NCI-H1092 (cell line): Measurements from ENCODE around the gene SRRM3.
"Not testable (repeated sequence)": the region's sequence is repeated elsewhere in the genome, so short reads cannot be mapped to it uniquely, and the experiment has no call there.

Experiments
- DNase-seq: peaks from one replicate; lab custom pipeline; 2025; lab: John Stamatoyannopoulos, UW

SRRM3 gene

GRCh38 chr7:76231071-76231470, 29.4 kb downstream of the SRRM3 start:
- no peak for DNase-seq

- DNase-seq: no peak
Observed at GRCh38 chr7:76231583-76231982, 29.9 kb downstream of the SRRM3 start.

GRCh38 chr7:76232698-76233097, 31.0 kb downstream of the SRRM3 start:
- no peak for DNase-seq

- no peak for DNase-seq
Observed at GRCh38 chr7:76233538-76234281, 32.0 kb downstream of the SRRM3 start.

GRCh38 chr7:76234282-76234584, 32.5 kb downstream of the SRRM3 start:
- DNase-seq: no peak

GRCh38 chr7:76234931-76235441, 33.3 kb downstream of the SRRM3 start:
- peak; percentile 35 for DNase-seq

- DNase-seq: no peak
Observed at GRCh38 chr7:76236224-76236623, 34.5 kb downstream of the SRRM3 start.

- DNase-seq: no peak
Observed at GRCh38 chr7:76238326-76238725, 36.6 kb downstream of the SRRM3 start.

- DNase-seq: no peak
Observed at GRCh38 chr7:76241141-76241540, 39.4 kb downstream of the SRRM3 start.

GRCh38 chr7:76242517-76243063, 40.9 kb downstream of the SRRM3 start:
- not testable (repeated sequence) for DNase-seq

- peak; percentile 64 for DNase-seq
Observed at GRCh38 chr7:76244781-76245391, 43.2 kb downstream of the SRRM3 start.

- DNase-seq: peak; percentile 8
Observed at GRCh38 chr7:76246804-76247389, 45.2 kb downstream of the SRRM3 start.

- no peak for DNase-seq
Observed at GRCh38 chr7:76247938-76248337, 46.2 kb downstream of the SRRM3 start.

GRCh38 chr7:76252021-76252420, 50.3 kb downstream of the SRRM3 start:
- DNase-seq: no peak

GRCh38 chr7:76254781-76255180, 53.1 kb downstream of the SRRM3 start:
- no peak for DNase-seq

GRCh38 chr7:76257973-76258372, 56.3 kb downstream of the SRRM3 start:
- no peak for DNase-seq

GRCh38 chr7:76259124-76260093, 57.7 kb downstream of the SRRM3 start:
- no peak for DNase-seq

- DNase-seq: no peak
Observed at GRCh38 chr7:76260171-76260703, 58.5 kb downstream of the SRRM3 start.

GRCh38 chr7:76261329-76261728, 59.6 kb downstream of the SRRM3 start:
- DNase-seq: no peak

- no peak for DNase-seq
Observed at GRCh38 chr7:76261931-76262330, 60.2 kb downstream of the SRRM3 start.

- DNase-seq: peak; percentile 25
Observed at GRCh38 chr7:76262683-76263402, 61.1 kb downstream of the SRRM3 start.
